HG03469 (cell line): ENCODE measurements around the gene CCR9.

ENCODE experiments used
- ATAC-seq: cut with Tn5 transposase; IDR thresholded peaks from one replicate; pipeline ENCODE4 v1.9.1; 2021; ENCODE audit warnings: mild to moderate bottlenecking, moderate library complexity, moderate number of reproducible peaks; ENCODE audit not compliant: unreplicated experiment

The CCR9 gene

DNA sequence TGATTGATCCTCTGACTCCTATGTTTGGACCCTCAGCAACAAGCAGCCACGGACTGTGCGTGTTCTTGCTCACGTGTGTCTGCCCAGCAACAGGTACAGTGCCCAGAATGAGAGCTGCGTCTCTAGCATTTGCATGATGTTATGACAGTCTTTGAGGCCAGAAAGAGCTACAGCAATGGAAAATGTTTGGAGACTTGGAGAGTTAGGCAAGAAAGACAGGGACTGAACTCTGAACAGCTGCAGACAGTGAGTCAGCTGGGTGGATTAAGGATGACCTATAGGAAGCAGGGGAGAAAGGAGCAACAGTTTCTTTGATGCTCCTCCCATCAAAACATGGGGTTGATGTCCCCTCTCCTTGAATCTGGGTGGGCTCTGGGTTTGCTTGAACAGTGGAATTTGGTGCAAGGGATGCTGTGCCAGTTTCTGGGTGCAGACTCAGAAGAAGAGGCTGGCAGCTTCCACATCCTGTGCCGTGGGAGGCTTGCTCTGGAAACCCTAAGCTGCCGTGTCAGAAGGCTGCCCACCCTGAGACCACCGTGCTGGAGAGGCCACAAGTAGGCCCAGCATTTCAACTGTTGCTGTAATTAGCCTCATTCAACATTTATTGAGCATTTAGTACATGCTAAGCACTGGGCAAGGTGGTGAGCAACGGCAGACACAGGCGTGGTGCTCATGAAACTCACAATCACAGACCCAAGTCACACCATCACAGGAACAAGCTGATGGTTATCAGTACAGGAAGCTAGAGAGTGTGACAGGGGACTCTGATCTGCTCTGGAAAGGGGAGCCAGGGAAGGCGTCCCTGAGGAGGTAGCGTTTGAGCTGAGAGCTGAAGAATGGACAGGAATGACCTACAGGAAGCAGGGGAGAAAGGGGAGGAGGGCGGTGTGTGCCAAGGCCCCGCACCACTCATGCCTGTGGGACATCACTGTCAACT lies 21.7 kb downstream of the CCR9 start:
- ATAC-seq, result no peak

DNA sequence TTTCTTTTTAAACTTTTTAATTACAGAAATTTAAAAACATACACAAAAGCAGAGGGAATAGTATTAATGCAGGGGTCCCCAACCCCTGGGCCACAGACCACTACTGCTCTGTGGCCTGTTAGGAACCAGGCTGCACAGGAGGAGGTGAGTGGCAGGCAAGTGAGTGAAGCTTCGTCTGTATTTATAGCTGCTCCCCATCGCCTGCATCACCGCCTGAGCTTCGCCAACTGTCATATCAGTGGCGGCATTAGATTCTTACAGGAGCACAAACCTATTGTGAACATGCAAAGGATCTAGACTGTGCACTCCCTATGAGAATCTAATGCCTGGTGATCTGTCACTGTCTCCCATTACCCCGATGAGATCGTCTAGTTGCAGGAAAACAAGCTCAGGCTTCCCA lies 22.4 kb downstream of the CCR9 start:
- ATAC-seq, result no peak

DNA sequence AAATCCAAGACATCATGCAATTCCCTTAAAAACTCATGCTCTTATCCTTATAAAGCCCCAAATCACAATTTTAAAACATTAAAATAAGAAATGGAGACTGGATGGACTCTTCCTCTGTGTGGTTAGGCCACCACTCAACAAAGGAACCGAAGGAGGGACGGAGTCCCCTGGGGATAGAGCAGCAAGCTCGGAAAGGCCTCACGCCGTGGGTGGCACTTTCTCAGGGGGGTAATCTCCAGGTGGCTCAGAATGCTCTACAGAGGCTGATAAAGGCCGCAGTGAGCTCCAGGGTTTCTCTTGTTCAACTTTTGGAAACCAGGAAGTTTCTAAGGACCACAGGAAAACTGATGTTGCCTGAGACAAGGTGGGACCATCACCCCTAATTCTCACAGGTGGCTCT lies 23.2 kb downstream of the CCR9 start:
- no peak for ATAC-seq

DNA sequence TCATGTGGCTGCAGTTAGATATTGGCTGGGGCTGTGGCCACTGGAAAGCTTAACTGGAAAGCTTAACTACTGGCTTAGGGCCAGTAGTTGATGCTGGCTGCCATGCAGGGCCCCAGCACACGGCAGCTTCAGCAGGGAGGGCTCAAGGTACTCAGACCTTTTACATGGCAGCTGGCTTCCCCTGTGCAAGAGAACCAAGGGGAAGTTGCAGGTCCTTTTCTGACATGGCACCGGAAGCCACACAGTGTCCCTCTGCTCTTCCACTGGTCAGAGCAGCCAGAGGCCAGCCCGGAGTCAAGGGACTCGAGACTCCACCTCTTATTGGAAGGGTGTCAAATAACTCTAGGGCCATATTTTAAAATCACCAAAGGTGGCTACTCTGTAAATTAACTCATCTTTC lies 24.5 kb downstream of the CCR9 start:
- ATAC-seq, result no peak

DNA sequence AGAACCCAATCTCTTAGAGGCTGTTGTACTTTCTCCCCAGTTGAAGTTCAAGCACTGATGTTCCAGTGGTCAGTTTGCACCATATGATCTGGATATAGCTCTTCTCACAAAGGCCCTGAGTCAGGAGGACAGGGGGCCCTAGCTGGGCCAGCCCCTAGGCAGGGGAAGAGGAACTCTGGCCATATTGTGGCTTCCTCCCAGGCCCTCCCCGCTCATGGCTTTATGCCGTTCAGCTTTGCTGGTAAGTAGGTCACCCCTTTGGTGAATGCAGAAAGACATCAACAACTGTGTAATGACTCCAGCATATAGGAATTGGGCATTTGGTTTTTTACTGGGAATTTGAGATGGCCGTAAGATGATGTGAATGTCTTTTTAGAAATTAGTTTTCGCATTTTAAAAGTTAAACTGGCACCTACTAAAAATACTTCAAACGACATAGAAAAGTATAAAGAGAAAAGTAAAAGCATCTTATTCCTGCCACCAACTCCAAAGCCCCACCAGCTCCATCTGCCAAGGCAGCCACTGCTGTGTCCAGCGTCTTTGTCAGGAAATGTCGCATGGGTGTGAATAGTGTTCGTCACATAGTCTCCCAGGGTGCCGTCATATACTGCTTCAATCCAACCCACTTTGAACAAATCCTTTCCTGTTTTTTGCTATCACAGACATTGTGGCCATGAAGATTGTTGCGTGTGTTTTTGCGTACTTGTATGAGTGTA lies 25.3 kb downstream of the CCR9 start:
- ATAC-seq, result no peak

DNA sequence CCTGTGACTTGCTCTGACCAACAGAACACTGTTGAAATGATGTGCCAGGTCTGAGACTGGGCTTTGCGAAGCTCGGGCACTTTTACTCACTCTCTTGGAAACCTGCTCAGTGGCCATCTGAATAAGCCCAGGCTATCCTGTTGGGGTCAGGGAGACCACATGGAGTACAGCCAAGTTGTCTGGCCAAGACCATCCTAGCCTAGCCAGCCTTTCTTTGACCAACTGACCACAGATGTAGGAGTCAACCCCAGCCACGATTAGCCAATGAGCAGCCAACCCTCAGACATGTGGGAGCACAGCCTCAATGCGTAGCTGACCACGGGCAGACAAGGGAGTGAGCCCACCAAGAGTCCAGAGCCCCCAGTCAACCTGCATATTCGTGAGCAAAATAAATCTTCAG lies 26.1 kb downstream of the CCR9 start:
- no peak for ATAC-seq

DNA sequence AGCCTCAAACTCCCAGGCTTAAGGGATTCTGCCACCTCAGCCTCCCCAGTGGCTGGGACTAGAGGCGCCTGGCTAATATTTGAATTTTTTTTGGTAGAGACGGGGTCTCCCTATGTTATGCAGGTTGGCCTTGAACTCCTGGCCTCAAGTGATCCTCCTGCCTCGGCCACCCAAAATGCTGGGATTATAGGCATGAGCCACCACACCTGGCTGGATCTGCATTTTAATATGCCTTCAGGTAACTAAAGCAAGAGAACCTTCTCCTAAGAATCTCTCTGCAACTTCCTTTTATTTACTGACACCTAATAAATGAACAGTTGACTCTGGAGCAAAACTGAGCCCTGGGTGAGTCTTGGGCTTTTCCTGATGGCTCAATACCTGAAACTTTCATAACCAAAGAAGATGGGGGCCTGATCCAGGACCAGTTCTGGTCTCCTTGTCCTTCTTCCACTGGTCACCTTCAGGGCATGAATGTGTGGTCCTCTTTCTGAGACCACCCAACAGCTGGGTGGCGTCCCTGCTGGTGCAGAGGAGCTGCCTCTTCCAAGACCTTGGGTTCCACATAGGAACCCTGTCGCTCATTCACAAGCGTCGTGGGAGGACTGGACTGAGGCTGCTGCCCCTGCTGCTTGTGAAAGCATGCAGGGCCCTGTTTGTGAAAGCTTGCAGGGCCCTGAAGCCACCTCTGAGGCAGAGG lies 28.2 kb downstream of the CCR9 start:
- ATAC-seq, result no peak

DNA sequence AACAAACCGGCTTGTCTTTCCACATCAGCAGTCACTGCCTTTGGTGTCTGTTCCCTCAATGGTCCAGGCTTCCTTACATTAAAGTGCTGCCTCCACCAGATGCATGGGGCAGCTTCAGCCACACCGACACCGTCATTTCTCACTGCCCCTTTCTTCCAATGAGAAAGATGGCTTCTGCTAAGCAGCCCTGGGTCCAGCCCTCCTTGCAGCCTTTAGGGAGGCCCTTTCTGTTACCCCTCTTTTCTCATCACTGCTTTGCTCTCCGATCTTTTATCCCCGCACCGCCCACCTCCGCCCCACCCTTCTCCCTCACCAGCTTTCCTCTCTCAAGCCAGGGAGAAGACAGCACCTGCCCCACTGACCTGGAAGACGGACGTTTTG lies 28.7 kb downstream of the CCR9 start:
- no peak for ATAC-seq

DNA sequence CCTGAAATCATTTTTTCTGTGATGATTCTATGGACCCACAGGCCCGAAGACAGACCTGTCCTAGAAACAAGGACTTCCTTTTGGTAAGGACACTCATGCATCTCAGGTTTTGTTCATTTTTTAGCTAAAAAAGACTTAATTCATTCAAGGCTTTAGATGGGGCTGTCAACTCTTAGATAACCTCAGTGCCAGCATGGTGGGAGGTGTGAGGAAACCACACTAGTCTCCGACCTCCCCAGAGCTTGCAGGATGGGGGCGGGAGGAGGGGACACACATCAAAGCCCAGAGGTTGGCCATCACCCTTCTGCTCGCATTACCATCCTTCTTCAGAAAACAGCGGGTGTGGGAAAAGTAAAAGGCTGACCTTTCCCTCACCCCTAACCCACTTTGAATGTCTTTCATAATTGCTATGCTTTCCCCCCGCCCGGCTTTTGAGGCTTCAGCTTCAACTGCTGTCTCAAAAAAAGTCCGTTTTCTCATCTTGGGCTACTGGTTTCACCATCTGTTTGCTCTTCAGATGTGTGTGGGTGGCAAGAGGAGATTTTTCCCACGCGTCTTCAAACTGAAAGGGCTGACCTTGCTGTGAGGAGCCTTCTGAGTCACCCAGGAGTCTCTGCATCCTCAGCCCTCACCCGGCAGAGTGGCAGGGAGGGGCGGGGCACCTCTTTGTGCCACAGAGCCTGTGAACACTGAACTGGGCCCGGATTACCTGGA lies 29.3 kb downstream of the CCR9 start:
- peak; percentile 74 for ATAC-seq

DNA sequence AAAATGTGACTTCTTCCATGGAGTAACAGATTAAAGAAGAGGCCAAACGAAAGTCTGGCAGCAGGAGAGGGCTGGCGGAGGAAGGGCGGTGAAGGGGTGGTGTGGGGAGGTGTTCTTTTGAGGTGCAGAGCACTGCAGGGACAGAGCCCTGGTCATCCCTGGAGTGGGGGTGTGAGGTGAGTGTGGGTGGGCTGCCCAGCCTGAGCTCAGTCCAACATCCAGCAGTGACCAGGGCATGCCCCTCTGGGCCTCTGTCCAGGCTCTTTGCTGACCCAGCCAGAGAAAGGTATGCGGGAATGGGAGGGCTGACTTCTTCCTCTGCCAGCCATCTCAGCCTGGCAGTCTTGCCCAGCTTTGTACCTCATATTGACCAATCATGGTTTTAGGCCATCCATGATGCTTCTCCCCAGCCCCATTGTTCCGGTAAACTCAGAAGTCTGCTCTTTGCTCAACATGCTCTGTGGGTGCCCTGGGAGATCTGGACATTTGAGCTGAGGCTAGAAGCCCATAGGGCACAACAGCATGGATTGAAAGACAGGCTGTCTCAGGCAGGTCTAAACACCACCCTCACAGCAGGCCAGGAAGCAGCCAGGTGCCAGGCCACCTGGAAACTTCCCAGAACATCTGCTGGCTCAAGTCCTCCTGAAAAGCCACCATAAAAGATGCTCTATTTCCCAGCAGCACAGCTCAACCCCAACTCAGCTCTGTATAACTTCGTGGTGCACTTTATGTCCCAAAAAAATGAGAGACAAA lies 31.0 kb downstream of the CCR9 start:
- no peak for ATAC-seq

DNA sequence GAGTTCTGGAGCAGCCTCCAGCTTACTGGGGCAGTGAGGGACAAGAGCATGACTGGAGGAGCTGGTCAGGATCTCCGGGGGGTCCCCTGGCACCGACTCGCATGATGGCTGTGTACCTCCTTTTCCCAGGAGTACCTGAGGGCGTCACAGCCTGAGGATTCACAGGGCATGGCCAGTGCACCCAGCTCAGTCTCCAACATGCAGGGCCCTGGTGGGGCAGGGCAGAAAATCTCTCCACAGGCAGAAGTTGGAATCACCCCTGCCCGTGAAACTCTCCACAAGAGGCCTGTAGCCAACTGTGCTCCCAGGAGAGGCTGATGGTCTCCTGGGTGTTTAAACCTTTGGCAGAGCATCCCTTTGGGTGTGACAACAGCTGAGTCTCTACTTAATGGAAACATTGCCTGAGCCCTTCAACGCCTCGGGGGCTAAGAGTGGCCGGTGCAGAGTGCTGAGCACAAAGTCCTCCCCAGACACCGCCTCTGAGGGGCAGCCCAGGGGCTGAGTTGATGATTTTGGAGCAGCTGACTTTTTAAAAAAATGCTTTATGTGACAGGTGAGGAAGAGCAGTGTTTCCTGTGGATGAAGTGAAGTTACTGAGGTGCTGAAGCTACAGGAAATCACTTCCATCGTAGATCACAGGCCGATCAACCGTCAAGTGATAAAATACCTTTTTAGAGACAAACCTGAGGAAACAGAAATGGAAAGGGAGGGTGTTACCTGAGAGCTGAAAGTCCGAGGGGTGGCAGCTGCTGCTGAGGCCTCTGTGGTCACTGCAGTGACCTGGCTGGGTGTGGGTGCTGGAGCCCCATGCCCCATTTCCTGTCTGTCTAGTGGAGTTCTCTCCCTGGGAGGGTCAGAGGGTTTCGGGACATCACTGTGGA lies 35.1 kb downstream of the CCR9 start:
- no peak for ATAC-seq

DNA sequence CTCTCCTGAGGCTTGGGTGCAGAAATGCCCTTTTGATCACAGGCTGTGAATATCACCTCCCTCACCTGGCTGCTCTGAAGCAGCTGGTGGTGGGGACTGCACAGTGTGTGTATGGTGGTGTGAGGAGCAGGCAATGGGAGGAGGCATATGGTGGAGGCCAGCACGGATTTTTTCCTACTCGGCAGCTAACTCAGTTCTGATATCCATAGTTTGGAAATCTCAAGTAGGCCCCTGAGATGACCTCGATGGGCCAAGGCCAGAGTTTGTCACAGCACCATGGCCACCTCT lies 35.6 kb downstream of the CCR9 start:
- ATAC-seq, result no peak

DNA sequence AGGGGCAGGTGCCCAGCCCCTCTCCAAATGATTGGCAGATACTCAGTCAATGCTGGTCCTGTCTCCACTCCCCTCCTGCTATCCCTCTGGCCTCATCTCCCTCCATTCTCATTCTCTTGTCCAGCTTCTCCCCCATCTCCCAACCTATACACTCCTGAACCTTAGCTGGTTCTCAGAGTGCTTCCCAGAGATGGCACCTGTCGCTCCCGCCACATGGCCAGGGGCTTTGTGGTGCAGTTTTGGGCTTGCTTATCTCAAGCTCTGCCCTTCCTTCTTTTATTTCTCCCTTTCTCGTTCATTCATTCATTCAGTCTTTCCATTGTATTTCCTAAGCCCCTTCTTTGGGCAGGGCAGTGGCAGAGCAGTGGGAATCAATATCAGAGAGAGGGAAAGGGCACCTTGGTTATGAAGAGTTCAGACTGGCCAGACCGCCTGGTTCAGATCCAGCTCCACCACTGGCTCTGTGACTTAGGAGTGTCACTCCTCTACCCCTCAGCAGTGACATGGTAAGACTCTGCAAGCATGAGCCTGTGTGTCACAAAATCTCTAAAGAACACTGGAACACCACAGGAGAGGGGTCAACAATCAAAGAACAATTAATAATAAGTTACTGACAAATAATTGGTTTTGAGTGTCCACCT lies 36.7 kb downstream of the CCR9 start:
- no peak for ATAC-seq

DNA sequence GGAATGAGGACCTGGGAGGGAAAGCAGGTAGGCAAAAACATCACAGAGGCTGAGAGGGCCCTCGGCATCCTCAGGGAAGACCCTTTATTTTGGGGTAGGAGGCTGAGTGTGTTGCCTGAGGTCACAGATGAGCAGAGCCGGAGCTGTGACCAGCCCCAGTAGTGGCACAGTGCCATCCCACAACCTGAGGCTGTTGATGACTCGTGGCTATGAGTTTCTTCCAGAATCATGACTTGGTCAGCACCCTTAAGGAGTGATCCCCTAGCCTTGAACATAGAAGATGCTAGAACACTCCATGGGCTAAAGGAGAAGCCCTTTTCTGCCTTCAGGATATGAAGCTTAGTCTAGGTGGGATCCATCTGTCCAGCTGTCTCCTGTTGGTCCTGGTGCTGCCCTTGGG lies 37.4 kb downstream of the CCR9 start:
- no peak for ATAC-seq

DNA sequence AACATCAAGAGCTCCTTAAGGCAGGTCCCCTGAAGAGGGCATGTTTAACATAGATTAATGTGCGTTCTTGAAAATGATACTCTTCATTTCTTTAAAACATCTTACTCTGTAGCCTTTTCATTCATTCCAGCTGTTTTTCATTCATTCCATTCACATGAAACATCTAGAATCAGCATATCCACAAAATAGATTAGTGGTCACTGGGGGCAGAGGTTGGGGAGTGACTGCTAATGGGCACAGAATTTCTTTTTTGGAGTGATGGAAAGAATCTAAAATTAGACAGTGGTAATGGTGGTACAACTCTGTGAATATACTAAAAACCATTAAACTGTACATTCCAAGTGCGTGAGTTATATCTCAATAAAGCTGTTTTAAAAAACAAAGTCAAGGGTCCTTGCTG lies 41.5 kb downstream of the CCR9 start:
- no peak for ATAC-seq

DNA sequence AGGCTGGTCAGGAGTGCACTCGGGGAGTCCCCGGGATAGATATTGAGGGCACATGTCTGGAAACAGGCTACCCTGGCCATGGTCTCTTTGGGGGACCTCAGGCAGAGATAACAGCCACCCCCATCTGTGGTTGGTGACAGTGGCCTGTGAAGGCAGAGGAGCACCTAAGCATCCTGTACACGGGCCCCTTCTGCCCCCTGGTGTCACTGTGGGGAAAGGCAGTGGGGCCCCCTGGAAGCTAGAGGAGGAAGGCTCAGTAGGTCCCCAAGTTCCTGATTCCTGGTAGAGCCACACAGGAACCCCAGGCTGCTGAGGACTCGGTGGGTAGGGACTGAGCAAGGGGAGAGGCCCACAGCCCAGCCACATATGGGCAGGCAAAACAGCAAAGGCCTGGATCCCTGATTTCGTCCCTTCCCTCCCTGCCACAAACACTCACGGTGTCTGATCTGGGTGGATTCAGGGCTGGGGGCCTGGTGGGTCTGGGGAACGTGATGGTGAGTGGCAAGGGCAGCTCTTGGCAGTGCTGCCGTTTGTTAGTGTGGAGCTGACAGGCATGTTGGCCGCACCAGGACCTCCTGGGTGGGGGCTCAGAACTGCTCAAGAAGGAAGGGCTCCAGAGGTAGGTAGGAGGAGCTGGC lies 42.8 kb downstream of the CCR9 start:
- no peak for ATAC-seq

DNA sequence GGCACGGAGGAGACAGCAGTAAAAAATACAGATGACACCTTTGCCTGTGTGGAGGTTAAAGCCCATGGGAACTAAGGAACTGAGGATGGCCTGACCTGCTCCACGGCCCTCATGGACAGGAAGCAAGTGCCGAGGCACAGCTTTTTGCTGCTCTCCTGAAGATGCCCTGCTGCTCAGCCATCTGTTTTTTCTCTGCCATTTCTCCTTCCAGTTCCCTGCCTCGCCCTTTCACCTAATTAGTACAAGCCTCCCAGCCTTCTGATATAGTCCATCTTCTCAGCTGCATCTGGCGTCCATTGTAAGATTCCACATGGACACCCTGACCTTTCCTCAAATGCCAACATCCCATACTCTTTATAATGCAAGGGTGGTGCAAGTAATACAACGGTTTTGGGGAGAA lies 45.2 kb downstream of the CCR9 start:
- no peak for ATAC-seq

DNA sequence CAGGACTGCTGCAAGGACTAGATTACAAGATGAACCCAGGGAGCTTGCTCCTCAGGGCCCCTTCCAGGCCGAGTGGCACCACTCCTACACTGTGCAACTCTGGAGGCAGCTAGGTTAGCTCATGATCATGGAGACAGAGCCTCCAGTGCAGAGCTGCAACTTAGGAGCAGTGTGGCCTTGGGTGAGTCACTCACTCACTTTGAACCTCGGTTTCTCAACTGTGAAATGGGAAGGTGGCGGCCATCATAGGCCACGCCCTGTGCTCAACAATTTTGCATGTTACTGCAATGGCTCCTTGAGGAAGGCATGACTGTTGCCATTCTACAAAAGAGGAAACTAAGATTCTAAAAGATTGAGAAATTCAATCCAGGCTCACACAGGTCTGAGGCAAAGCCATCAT lies 45.8 kb downstream of the CCR9 start:
- ATAC-seq, result no peak

DNA sequence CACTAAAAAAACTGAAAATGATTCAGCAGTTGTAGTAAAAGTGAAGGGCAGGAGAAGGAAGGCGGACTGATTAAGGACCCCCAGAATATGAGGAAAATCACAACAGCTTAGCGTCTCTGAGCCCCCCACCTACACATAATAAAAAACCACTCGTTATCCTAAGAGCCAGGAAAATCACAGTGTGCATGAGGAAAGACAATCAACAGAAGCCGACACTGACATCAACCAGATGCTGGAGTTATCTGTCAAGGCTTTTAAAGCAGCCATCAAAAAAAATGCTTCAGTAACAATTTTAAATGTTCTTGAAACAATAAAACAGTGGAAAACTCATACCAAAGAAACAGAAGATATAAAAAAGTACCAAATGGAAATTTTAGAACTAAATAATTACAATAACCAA lies 47.2 kb downstream of the CCR9 start:
- ATAC-seq, result no peak
